Liver (tissue), 9 donors: ENCODE measurements around the gene KLRC2. TPM values are rescaled to one million over a fixed set of nuclear protein-coding genes. Genes with fewer than 3 reads are reported as not detected.
"Not testable (repeated sequence)": the region's sequence is repeated elsewhere in the genome, so short reads cannot be mapped to it uniquely, and the experiment has no call there.

Source experiments
- DNase-seq: peaks from one replicate; pipeline ENCODE4 v3.0.0-alpha.2; 2017; ENCODE audit warnings: low spot score
- H3K27ac ChIP-seq, 2 donors: one replicate each; pipeline ENCODE4 v1.7.0; 2013; ENCODE audit warnings: inconsistent platforms in 2 of 2, low read length in 2 of 2, control low read depth in 1 of 2, low read depth in 1 of 2, mild to moderate bottlenecking in 1 of 2
- H3K27me3 ChIP-seq, 4 donors: one replicate each; pipeline versions ENCODE4 v1.6.1 to v1.7.0; 2013; ENCODE audit warnings: low read length in 3 of 4, inconsistent platforms in 1 of 4, mild to moderate bottlenecking in 1 of 4, moderate library complexity in 1 of 4; ENCODE audit not compliant: control insufficient read depth in 4 of 4, insufficient read depth in 4 of 4
- H3K36me3 ChIP-seq, 4 donors: one replicate each; pipeline versions ENCODE4 v1.6.1 to v1.7.0; 2013; ENCODE audit warnings: low read length in 3 of 4, mild to moderate bottlenecking in 3 of 4, low read depth in 1 of 4, moderate library complexity in 1 of 4; ENCODE audit not compliant: control insufficient read depth in 4 of 4, insufficient read depth in 3 of 4
- H3K4me1 ChIP-seq, 4 donors: one replicate each; pipeline versions ENCODE4 v1.6.1 to v1.7.0; 2013; ENCODE audit warnings: low read length in 3 of 4, mild to moderate bottlenecking in 3 of 4, moderate library complexity in 1 of 4; ENCODE audit not compliant: control insufficient read depth in 4 of 4, insufficient read depth in 4 of 4
- H3K4me3 ChIP-seq, 3 donors: one replicate each; pipeline versions ENCODE4 v1.6.1 to v1.7.0; 2013; ENCODE audit warnings: low read length in 3 of 3, control low read depth in 1 of 3, low read depth in 1 of 3, mild to moderate bottlenecking in 1 of 3
- H3K9ac ChIP-seq, 2 donors: one replicate each; pipeline ENCODE4 v1.7.0; 2013; ENCODE audit warnings: low read length in 2 of 2, mild to moderate bottlenecking in 2 of 2, moderate library complexity in 2 of 2, control low read depth in 1 of 2, low read depth in 1 of 2
- H3K9me3 ChIP-seq, 4 donors: one replicate each; pipeline versions ENCODE4 v1.6.1 to v1.7.0; 2013; ENCODE audit warnings: low read length in 3 of 4; ENCODE audit not compliant: control insufficient read depth in 4 of 4
- ATF3 ChIP-seq: IDR thresholded peaks from 2 replicates; pipeline ENCODE4 v1.6.1; 2016; ENCODE audit warnings: antibody characterized with exemption
- EGR1 ChIP-seq, 2 donors: IDR thresholded peaks; 2 replicates each; pipeline ENCODE4 v1.6.1; 2016 to 2018; ENCODE audit warnings: antibody characterized with exemption in 2 of 2, low read depth in 2 of 2
- FOXA2 ChIP-seq: IDR thresholded peaks from 2 replicates; pipeline ENCODE4 v1.6.1; 2016; ENCODE audit warnings: antibody characterized with exemption
- HNF4G ChIP-seq: IDR thresholded peaks from 2 replicates; pipeline ENCODE4 v1.6.1; 2016; ENCODE audit warnings: antibody characterized with exemption
- NR2F2 ChIP-seq: IDR thresholded peaks from 2 replicates; pipeline ENCODE4 v1.6.1; 2016; ENCODE audit warnings: antibody characterized with exemption
- RAD21 ChIP-seq, 2 donors: IDR thresholded peaks; 2 replicates each; pipeline ENCODE4 v1.6.1; 2016; ENCODE audit warnings: antibody characterized with exemption in 2 of 2, mild to moderate bottlenecking in 2 of 2
- SP1 ChIP-seq: IDR thresholded peaks from 2 replicates; pipeline ENCODE4 v1.6.1; 2018; ENCODE audit warnings: antibody characterized with exemption, mild to moderate bottlenecking
- TAF1 ChIP-seq: conservative IDR thresholded peaks from 2 replicates; pipeline ENCODE4 v1.6.1; 2016; ENCODE audit warnings: antibody characterized with exemption, mild to moderate bottlenecking
- YY1 ChIP-seq: IDR thresholded peaks from 2 replicates; pipeline ENCODE4 v1.6.1; 2016; ENCODE audit warnings: antibody characterized with exemption, mild to moderate bottlenecking
- WGBS: extraction: QIAGEN DNeasy Blood & Tissue Kit; methylation state at CpG from one replicate; pipeline ENCODE4 v1.1.7; 2013; 5-methylcytosine and 5-hydroxymethylcytosine counted together
- polyA plus RNA-seq, 2 donors: library from polyadenylated mRNA; stranded (reverse) in 1 of 2; unstranded in 1 of 2; fragments of 200-250 nt in 1 of 2; fragments of >200 nt in 1 of 2; fragmentation: Nextera tagmentation in 1 of 2; extraction: Ambion mirVana in 1 of 2; gene quantifications; one replicate each; pipeline versions ENCODE4 v1.2.1 to v1.2.3, GENCODE V29; 2013 to 2015
- total RNA-seq, 2 donors: library from RNA; depleted of rRNA; stranded (reverse); fragments of >200 nt; gene quantifications; one replicate each; pipeline ENCODE4 v1.2.3, GENCODE V29; 2014
- TF ChIP-seq, protein P1 (sequence below): fragments of 150-350 bp; IDR thresholded peaks from 2 replicates; pipeline ENCODE4 v1.5.1; 2017; ENCODE audit warnings: improper control_type of control experiment, low read depth, low read length; ENCODE audit not compliant: missing input control
- donor health status: healthy.
- donor health status: healthy.
- donor health status: healthy.
- donor health status: healthy.
- donor health status: healthy.

Gene KLRC2
- total and polyA plus RNA-seq, 4 donors: 0.13 to 1.5 (median 0.28) TPM

DNA sequence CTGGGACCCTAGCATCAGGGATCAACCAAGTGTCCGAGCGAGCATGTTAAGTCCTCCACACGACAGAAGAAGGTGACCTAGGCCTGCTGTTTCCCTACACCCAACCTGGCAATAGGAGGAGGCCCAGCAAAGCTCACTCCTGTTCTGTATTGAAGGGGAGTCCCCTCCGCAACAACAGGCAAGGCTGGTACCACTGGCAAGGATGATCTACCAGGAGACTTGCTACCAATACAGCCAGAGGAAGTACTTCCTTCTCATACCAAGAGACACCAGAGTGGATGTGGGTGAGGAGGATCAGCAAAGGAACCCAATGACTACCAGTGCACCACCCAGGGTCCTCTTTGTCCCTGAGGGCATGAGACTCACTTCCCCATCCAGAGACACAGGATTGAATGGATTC lies 12.4 kb upstream of the KLRC2 start:
- H3K27me3 ChIP-seq: no peaks in the 10 kb centered on the region
- WGBS: 94% methylated on average over 4 of the region's 4 CpGs

GRCh38 chr12:10446052-10446451 lies 10.2 kb upstream of the KLRC2 start:
- H3K36me3 ChIP-seq, H3K9ac ChIP-seq, H3K9me3 ChIP-seq, H3K4me3 ChIP-seq, H3K27me3 ChIP-seq, H3K27ac ChIP-seq, DNase-seq, H3K4me1 ChIP-seq: not testable (repeated sequence)
- 81% methylated on average over 5 of the region's 5 CpGs for WGBS

More for the DNA sequence above, 12.4 kb upstream of the KLRC2 start:
- Histone ChIP-seq H3K9me3 (no peaks in the 10 kb centered on the region), H3K9ac (no peak overlapping the region), H3K4me1 (no peaks in the 10 kb centered on the region), H3K4me3 (no peak overlapping the region), H3K36me3 (no peaks in the 10 kb centered on the region), H3K27ac (no peak overlapping the region)
- no peak for DNase-seq
- TF ChIP-seq HNF4G (no peak), TAF1 (no peak), RAD21 (IDR thresholded peaks at IDR 0.05) (no peak), ATF3 (no peak), YY1 (no peak), FOXA2 (no peak), EGR1 (IDR thresholded peaks at IDR 0.05; ENCODE audit: low read depth in 2 of 2) (no peak), NR2F2 (no peak), SP1 (no peak)
- TF ChIP-seq, protein P1, sequence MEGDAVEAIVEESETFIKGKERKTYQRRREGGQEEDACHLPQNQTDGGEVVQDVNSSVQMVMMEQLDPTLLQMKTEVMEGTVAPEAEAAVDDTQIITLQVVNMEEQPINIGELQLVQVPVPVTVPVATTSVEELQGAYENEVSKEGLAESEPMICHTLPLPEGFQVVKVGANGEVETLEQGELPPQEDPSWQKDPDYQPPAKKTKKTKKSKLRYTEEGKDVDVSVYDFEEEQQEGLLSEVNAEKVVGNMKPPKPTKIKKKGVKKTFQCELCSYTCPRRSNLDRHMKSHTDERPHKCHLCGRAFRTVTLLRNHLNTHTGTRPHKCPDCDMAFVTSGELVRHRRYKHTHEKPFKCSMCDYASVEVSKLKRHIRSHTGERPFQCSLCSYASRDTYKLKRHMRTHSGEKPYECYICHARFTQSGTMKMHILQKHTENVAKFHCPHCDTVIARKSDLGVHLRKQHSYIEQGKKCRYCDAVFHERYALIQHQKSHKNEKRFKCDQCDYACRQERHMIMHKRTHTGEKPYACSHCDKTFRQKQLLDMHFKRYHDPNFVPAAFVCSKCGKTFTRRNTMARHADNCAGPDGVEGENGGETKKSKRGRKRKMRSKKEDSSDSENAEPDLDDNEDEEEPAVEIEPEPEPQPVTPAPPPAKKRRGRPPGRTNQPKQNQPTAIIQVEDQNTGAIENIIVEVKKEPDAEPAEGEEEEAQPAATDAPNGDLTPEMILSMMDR: no peak

- not testable (repeated sequence) for H3K27ac ChIP-seq, H3K4me1 ChIP-seq, H3K4me3 ChIP-seq, DNase-seq, H3K27me3 ChIP-seq, H3K36me3 ChIP-seq, H3K9ac ChIP-seq, H3K9me3 ChIP-seq
- 91% methylated on average over 8 of the region's 8 CpGs for WGBS
Observed at GRCh38 chr12:10441144-10441543, 5.3 kb upstream of the KLRC2 start.

DNA sequence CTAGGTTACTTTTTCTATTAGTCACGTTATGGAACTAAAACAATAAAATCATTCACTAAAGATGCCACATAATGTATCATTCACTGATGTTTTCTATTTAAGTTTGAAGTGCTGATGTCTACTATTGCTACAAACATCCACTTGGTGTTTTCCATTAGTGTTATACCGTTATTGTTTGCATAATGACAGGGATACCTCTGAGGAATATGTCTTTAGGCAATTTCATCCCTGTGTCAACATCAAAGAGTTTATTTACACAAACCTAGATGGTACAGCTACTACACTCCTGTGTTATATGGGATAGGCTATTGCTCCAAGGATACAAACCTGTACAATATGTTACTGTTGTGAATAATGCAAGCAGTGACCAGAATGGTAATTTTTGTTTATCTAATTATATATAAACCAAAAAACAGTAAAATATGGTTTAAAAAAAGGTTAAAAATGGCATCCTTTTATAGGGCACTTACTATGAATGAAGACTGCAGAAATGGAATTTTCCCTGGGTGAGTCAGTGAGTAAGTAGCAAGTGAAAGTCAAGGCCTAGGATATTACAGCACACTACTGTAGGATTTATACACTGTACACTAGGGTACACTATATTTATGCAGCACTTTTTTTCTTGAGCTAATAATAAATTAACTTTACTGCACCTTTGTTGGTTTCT lies 3.9 kb upstream of the KLRC2 start:
- H3K9ac ChIP-seq, H3K4me3 ChIP-seq, H3K27ac ChIP-seq, DNase-seq, H3K27me3 ChIP-seq, H3K36me3 ChIP-seq, H3K4me1 ChIP-seq, H3K9me3 ChIP-seq: not testable (repeated sequence)
- WGBS: 59% methylated on average over 2 of the region's 2 CpGs

- not testable (repeated sequence) for DNase-seq, H3K9me3 ChIP-seq, H3K27ac ChIP-seq, H3K4me3 ChIP-seq, H3K36me3 ChIP-seq, H3K4me1 ChIP-seq, H3K27me3 ChIP-seq, H3K9ac ChIP-seq
- WGBS: 36% methylated on average over 2 of the region's 2 CpGs
Observed at GRCh38 chr12:10437601-10438000, 1.8 kb upstream of the KLRC2 start.

GRCh38 chr12:10430623-10431022 lies 5.2 kb downstream of the KLRC2 start:
- not testable (repeated sequence) for H3K27ac ChIP-seq, H3K27me3 ChIP-seq, H3K9me3 ChIP-seq, H3K4me1 ChIP-seq, DNase-seq, H3K4me3 ChIP-seq, H3K36me3 ChIP-seq, H3K9ac ChIP-seq
- WGBS: 86% methylated on average over 4 of the region's 4 CpGs

DNA sequence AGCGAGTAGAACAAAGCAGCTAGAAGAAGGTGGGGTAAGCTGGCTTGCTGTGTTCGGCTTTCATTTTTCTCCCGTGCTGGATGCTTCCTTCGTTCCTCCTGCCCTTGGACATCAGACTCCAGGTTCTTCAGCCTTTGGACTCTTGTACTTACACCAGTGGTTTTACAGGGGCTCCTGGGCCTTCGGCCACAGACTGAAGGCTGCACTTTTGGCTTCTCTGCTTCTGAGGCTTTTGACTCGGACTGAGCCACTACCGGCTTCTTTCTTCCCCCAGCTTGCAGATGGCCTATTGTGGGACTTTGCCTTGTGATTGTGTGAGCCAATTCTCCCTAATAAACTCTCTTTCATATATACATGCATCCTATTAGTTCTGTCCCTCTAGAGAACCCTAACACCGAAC lies 9.9 kb downstream of the KLRC2 start:
- 88% methylated on average over 8 of the region's 8 CpGs for WGBS
- not testable (repeated sequence) for H3K4me3 ChIP-seq

More for the DNA sequence above, 9.9 kb downstream of the KLRC2 start:
- H3K27ac ChIP-seq, H3K36me3 ChIP-seq, DNase-seq, H3K27me3 ChIP-seq, H3K9ac ChIP-seq, H3K4me1 ChIP-seq, H3K9me3 ChIP-seq: not testable (repeated sequence)
